Breast epithelium (tissue), 3 donors: ENCODE measurements around the gene AGBL3.
A peak's percentile ranks its signal among the peaks of the same experiment; 100 is the strongest.
"Not testable (repeated sequence)": the region's sequence is repeated elsewhere in the genome, so short reads cannot be mapped to it uniquely, and the experiment has no call there.

Experiments
- CTCF ChIP-seq, 3 donors: fragments of 450-650 bp; IDR thresholded peaks; one replicate each; pipeline ENCODE4 v1.5.1; 2016 to 2017; ENCODE audit warnings: antibody characterized with exemption in 3 of 3, mild to moderate bottlenecking in 3 of 3, moderate library complexity in 3 of 3
- POLR2AphosphoS5 ChIP-seq, 3 donors: sonication (generic); formaldehyde crosslinking; IDR thresholded peaks; one replicate each; pipeline ENCODE4 v1.6.1; 2017; ENCODE audit warnings: antibody characterized with exemption in 3 of 3

GRCh38 chr7:135171581-135172291 is 185.4 kb downstream of the AGBL3 start:
- TF ChIP-seq CTCF (IDR thresholded peaks at IDR 0.05): not testable (repeated sequence)
- peak in 2 of 3 donors; percentile 48 to 57 for TF ChIP-seq POLR2AphosphoS5 (IDR thresholded peaks at IDR 0.05)
